SIG-M5 treated with dmso at 0.1 percent for 504 hours (cell line): ENCODE measurements around the gene ANKRD31.

Experiments used
- DNase-seq: peaks from one replicate; lab custom pipeline; 2025; ENCODE audit not compliant: unreplicated experiment; lab: John Stamatoyannopoulos, UW

ANKRD31 gene

DNA sequence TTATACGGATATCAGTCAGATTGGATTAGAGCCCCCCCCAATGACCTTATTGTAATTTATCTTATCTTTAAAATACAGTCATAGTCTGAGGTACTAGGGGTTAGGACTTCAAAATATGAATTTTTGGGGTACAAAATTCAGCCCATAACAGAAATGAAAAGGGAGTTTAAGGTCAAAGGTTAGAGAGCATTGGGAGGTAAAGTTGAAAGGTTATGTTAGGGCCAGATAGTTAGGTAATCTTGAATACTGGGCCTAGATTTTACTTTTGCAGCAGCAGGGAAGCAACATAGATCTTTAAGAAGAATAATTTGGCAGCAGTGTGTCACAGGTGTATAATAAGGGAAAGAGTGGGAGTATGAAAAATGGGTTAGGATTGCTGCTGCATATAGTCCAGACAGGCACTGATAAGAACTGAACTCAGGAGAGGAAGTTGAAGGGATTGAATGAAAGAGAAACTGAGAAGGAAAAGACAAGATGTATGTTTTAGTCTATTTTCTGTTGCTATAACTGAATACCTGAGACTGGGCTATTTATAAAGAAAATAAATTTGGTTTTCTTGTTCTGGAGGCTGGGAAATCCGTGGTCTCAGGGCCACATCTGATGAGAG lies 173.7 kb downstream of the ANKRD31 start:
- no peak for DNase-seq

DNA sequence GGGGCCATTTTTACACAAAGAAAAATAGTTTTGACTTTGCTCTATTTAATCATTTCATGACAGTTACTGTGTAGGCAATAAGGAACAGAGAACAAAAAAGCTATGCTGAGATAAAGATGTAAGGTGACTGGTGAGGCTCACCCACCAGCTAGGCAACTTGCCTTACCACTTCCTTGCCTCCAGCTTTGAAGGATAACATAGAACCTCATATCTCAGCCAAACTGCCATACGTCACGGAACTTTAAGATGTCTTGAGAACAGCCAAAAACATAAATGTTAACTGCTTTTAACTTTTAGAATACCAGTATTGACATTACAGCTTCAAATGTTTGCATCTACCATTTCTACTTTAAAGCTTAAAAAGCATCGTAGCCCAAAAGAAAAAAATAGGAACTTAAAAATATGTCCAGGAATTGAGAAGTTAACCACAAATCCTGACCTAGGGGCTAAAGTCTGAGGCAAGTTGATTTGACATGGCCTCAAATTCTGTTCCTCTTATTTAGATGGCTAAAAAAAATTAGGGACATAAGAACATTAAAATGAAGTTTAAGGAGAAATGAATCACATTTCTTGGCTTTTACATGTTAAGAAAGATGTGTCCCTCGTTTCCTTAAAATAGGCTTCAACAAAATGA lies 176.6 kb downstream of the ANKRD31 start:
- no peak for DNase-seq

DNA sequence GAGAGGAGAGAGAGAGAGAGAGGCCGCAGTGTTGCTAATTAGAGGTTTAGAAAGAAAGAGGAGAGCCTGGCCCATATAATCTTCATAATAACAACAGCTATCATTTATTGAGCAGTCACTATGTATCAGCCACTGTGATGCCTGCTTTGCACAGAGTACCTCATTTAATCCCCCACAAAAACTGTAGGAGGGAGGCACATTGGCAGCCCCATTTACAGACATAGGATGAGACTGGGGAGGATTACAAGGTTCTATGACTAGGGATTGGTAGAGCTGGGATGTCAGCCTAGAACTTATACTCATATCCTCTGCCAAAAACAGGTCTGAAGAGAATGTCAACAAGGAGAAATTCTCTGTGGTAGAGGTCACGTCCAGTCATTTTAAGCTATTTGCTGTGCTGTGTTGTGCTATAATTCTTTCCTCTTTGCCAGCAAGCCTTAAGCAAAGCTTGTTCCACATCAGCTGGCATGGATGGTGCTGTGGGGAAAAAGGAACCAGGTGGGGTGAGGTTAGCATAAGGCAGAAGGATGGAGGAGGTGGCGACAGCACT lies 177.6 kb downstream of the ANKRD31 start:
- no peak for DNase-seq

DNA sequence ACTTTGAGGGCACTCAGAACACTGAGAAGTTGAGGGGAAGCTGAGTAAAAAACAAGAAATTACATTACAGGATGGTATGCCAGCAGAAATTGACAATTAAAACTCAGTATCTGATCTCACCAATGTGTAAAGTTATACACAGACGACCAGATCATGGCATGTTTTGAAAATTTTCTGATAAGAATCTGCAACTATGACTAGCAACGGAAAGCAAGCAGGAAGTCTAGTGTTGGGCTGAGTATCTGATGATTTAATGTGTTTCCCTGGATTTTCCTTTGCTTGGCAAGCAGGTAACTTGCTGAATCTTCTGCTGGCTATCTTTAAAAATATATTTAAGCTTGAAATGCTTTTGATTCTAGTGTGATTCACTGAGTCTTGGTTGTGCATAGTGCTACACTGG lies 179.1 kb downstream of the ANKRD31 start:
- no peak for DNase-seq

DNA sequence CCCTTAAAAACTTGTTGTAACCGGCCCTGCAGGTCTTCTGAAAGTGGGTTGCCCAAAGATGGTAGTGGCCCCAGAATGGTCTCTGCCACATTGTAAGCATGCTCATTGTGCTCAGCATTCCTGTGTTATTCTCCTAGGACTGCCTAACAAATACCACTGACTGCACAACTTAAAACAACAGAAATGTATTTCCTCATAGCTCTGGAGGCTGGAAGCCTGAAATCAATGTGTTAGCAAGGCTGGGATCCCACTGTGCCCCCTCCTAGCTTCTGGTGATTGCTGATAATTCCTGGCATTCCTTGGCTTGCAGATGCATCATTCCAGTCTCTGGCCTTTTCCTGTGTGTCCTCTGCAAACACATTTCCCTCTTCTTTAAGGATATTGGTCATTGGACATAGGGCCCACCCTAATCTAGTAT lies 180.9 kb downstream of the ANKRD31 start:
- DNase-seq: no peak

DNA sequence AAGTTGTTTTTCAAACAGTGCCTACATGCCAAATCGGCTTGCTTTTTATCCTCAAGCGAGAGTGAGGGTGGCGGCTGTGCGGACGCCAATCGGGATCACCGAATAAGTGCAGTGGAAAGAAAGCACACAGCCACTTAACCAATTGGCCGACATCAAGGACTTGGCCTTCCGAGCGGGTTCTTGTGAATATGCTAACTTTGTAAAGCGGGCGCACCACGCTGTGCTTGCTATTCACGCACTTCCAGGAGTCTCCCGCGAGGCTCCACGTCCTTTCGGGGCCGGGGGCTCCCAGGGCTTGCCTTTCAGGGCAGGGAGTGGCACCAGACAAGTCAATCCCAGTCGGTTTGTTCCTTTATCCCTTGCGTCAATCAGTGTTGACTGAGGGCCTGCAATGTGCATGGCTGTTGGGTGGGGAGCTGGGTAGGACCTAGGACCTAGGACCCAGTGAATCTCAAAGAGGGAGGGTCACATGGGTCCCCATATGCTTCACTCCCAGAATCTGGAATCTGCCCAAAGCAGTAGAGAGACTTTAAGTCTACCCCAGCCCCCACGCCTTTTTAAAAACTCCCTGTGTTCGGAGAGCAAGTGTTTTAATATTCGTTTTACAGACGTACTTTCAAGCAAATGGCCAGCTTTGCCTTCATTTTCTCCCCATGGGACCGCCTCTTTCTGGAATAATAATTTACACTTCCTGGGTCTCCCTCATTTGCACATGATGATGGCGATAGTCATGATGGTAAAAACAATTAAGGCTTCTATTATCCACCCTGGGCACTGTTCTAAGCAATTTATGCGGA lies 182.3 kb downstream of the ANKRD31 start:
- no peak for DNase-seq

DNA sequence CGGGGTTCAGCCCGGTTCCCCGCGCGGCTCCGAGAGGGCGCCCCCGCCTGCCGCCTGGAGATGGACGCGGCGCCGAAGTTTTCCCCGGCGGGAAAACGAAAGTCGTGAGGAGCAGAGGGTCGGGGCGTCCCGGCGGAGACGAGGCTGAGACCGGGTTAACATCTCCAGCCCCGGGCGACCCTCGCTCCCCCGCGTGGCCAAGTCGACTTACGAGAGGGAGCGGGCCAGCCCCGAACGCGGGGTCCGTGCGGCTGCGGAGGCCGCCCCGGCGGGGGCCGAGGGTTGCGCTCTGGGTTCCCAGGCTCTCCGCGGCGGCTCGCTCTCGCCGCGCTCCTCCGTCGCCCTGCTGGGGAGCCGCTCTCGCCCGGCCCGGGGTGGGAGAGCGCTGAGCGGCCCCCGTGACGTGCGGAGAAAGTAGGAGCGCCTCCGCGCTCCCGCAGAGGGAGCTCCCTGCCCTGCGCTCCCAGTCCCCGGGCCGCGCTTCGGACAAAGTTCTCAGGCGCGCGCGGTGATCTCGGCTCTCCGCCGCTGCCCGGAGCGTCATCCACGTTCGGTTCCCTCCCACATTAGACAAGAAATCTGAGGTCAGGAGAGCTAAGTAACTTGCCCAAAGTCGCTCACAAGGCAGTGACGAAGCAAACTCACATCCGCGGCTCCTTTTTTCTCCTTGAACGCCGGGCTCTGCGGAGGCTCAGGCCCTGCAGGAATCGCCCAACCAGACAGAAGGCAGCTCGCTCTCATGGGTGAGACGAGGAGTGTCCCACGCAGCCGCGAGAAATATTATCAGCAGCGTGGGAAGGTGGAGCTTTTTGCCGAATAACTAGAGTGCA lies 183.2 kb downstream of the ANKRD31 start:
- DNase-seq: peak; percentile 25

DNA sequence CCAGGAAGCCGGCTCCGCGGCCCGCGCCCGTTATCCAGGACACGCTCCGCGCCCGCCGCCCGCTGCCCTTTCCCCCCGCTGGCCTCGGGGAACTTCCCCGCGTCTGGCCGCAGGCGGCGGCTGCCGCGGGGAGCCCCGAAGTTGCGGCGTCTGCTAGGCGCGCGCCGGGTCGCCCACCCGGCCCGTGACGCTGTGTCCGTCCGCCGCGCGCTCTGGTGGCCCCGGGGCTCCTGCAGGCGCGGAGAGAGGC lies 183.7 kb downstream of the ANKRD31 start:
- no peak for DNase-seq

DNA sequence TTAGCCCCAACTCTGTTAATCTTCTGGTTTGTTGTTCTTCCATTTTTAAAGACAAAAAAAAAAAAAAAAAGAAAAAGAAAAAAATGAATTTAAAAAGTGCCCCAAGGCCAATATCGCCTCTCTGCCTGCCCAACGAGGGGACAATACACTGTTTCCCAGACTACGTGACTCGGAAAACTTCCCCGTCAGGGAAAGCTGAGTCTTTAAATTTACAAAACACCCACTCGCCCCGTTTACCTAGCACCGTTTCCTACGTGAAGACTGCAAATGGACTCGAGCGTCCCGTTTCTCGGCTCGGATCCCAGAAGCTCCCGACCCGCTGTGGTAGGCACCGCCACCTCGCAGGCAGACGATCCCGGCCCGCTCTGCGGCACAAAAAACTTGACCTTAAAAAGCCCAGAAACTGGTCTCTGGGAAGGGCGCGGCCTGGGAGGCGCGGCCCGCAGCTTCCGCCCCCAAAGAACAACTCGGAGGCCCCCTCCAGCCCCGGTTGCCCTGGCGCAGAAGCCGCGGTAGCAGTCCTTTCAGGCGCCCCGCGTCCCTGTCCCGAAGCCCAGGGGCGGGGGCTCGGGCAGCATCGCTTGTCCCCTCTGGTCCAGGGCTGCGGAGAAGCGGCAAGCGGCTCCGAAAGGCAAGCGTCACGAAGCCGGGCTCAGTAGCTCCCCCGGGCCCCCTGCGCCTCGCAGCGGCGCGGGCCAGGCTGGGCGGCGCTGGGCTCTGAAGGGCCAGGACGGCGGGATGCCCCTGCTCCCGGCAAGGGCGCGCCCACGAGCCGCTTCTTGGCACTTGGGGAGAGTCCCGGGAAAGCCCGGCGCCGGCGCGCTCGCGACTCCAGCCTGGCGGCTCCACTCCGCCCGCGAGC lies 184.3 kb downstream of the ANKRD31 start, which contains the start of gene GCNT4:
Gene GCNT4 (minus strand): TSS at position 367 of the 862 bp plus-strand sequence. CDS start 22,521 bp downstream, outside the sequence.
- no peak for DNase-seq

DNA sequence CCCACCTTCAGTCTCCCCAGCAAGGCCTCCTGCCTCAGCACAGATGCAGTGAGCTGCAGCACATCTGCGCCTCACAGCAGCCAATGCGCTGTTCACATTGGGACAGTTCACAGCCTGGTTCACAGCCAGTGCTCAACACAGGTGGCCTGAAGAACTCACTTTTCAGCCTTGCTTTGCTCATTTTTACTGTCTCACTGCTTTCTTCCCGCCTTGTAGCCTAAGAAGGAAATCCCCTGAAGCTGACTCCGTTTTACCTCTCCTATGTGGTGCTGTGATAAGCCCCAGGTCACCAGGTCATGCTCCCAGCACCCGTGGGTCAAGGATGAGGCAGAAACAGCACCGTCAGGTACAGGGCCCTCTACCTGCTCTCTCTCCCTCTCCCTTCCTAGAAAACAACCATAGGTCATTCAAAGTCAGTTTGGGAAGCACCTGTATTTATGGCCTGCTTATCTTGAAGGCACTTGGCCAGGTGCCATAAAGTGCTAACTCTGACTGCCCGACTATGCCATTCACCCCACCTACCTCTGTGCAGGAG lies 185.4 kb downstream of the ANKRD31 start:
- no peak for DNase-seq

DNA sequence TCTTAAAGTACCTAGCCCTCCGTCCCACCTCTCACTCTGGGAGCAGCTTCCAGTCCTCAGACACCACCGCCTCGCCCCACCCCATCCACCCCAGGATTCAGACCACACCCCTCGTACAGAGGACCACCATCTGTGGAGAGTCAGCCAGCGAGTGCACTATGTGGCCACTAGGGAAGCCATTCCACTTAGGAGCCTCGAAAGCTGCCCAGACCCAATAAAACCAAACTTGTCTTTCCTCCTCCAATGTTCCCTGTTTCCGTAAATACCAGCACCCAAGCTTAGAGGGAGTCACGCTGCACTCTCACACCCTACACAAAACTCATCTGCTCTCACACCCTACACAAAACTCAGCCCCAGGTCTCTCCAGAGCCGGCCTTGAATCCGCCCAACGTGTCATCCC lies 186.3 kb downstream of the ANKRD31 start:
- DNase-seq: peak; percentile 23

DNA sequence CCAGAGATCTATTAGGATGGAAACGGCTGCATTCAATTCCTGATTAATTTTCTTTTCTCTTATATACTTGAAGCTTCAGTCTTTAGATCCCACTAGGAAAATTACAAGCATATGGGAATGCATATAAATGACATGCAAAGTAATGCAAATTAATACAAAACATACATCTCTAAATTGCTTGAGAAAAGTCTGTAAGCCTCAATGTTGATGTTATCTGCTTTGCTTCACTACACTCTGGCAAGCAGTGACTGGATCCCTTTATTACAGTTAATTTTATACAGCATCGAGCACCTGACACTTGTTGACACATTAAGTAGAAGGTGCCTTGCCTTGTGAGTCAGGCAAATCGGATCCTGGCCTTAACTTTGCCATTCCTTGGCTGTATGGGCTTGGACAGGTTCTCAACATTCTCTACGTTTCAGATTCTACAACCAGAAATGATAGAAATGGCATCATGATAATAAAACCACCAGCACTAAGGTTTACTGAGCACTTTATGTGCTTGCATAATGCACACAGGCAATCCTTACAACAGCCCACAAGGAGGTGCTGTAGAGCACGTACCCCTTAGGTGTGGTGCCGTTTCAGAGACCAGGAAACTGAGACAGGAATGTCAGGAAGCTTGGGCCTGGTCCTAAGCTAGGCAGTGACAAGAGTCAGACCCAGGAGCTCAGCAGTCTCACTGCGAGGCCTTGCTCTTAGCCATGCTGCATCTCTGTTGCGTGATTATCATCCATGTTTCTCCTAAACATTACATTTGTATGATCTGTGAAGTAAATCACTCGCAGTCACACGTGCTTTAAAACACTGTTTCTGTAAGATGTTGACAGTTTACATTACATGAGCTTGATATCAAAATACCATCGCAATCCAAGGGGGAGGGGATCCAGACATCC lies 187.0 kb downstream of the ANKRD31 start:
- DNase-seq: peak; percentile 54

DNA sequence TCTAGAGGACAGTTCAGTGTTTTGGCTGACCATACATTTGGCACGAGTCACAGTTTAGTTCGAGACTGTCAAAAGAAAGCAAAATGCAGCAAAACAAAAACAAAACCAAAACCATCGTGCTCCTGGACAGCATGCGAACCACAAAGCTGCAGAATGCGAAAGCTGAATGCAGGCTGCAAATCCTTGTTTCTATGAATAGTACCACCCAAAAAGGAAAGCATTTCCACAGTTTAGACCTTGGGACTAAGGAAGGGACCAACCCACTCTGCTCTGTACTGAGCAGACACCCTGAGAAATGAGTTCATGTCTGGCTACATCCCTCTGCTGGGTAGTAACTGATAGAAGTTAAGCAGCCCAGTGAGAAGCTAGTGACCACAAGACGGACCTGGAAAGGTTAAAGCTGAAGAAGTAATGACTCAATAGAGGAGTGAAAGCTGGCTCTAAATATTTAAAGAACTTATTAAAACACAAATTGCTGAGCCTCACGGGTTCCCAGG lies 188.2 kb downstream of the ANKRD31 start:
- no peak for DNase-seq

DNA sequence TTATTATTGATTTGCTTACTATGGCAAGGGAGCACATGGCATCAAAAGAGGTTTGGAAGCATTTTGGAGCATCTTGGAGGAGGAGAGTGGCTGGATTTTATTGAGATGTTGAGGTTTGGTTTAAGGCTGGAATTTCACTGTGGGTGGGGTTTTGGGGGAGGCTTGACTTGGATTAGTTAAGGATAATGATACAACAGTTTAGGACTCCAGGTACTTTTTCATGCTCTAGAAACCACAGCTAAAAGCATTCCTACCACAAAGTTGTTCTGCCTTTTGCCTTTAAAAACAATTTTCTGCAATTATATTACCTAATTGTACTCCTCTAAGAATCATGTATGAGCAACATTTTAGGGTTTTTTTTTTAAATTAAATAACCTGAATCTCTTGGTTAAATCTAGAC lies 189.3 kb downstream of the ANKRD31 start:
- DNase-seq: no peak

DNA sequence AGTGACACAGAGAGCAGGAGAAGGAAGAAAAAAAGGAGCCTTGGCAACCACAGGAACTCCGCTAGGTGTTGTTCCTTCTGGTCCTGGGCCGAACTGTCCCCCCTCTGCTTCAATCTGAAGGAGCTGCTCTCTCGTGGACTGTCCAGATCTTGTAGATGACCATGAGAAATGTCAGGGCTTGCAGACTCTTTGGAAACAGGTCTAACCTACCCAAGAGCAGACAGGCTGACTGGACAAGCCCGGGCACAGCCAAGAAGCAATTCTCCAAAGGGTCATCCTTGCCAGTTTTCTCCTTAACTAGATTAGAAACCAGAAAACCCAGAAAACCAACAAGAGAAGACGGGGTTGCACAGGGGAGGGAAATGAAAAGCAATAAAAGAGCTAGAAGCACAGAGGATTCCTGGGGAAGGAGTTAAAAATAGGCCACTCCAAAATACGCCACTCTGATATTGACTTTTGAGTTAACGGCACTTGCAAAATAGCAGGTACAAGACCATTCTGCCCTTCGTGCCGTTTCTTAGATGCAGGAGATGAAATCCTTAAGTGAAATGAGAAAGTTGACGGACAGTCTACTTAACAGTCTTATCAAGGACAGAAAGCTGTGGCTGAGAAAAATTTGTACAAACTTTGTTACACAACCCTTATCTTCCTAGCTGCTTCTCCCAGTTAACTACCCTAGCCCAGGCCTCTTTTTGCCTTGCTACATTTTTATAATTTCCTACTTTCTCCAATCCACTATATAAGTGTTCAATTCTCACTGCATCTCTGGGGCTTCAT lies 190.1 kb downstream of the ANKRD31 start:
- no peak for DNase-seq

DNA sequence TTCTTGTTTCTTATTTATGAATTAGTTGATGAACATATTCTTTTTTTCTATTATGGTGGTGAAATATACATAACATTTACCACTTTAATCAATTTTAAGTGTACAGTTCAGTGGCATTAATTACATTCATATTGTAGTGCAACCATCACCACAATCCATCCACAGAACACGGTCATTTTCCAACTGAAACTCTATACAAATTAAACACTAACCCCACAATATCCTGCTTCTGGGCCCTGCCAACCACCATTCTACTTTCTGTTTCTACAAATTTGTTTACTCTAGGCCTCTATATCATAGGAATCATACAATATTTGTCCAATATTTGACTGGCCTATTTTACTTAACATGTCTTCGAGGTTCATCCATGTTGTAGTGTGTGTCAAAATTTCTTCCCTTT lies 191.6 kb downstream of the ANKRD31 start:
- no peak for DNase-seq

DNA sequence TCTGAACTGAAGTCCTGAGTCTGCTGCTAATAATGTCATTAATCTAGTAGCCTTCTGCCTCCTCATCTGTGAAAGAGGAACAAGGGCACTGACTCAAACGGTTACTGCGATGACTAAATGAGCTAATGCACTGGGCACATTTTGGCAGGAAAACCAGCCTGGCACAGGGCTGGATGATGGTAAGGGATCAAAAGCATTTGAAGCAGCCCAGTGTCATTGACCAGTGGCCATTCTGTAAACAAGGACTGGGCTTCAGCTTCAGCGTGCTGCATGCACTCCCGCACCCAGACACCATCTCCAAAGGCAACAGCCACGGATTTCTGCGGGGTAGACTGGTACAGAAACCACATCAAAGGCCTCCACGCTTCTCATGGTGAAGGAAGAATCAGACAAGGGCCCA lies 192.3 kb downstream of the ANKRD31 start:
- peak; percentile 15 for DNase-seq

DNA sequence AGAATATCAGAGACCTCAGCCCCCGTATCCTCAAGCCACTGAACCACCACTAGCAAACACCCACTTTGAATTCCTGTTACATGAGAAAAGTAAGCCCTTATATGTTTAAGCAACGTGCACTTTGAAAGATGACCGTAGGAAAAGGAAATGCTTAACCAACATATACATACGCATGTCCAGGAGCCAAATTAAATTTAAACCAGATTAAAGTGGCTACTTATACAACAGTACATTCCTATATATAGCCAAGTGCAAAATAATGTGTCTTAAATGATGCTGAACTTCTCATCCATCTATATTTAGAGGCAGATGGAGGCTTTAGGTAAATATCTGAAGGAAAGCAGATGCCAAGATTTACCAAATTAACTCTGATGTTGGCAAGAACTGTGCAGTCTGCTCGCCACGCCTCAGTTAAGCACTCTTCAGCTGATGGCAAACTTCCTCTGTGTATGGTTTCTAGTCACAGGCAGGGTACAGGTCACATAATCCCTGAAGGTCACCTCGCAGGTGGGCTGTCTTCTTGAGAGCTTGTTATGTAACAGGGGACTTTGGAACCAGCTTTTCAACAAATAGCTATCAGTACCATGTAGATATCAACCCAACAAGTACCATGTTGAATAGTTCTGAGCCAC lies 192.9 kb downstream of the ANKRD31 start:
- no peak for DNase-seq
